HepG2 (cell line): ENCODE measurements around the gene EED. TPM values are rescaled to one million over a fixed set of nuclear protein-coding genes. Genes with fewer than 3 reads are reported as not detected.

Source experiments
- ATAC-seq: fragments of 200-7000 bp; cut with Tn5 transposase; 3 replicates; pipeline ENCODE4 v1.9.1; 2020; ENCODE audit warnings: mild to moderate bottlenecking, moderate library complexity
- BruUV-seq: library from RNA; stranded (reverse); fragments of 400-500 nt; replicated peaks from 2 replicates; lab custom pipeline; 2021; lab: Mats Ljungman, UMichigan
- CTCF ChIA-PET: fragments of 300-600 bp; formaldehyde crosslinking; extraction: SDS; loops from one replicate; lab custom pipeline; 2021; ENCODE audit warnings: low total read pairs, inconsistent platforms, low intra/inter-chr PET ratio; lab: Yijun Ruan, JAX
- POLR2A ChIA-PET: fragments of 350-600 bp; sonication (Branson Sonifier 250); formaldehyde crosslinking; loops from one replicate; lab custom pipeline; 2020; ENCODE audit warnings: antibody characterized with exemption, inconsistent platforms; lab: Yijun Ruan, JAX
- DNase-seq: peaks from one replicate; pipeline ENCODE4 v3.0.0-alpha.2; 2015; ENCODE audit warnings: low spot score
- FAIRE-seq: peaks from 3 replicates; lab custom pipeline; 2011; peaks lifted over from hg19 to GRCh38; lab: Jason Lieb, UNC
- H2AFZ ChIP-seq: one replicate; pipeline ENCODE4 v1.6.1; 2011; ENCODE audit warnings: low read length, inconsistent platforms
- H3K27ac ChIP-seq: fragments of 300-600 bp; 3 replicates; pipeline ENCODE4 v1.8.0; 2011; ENCODE audit warnings: mixed run types, mild to moderate bottlenecking, mixed read lengths, low read length, inconsistent platforms; ENCODE audit not compliant: insufficient read depth; ENCODE audit errors: extremely low read length
- H3K27me3 ChIP-seq, 2 experiments: fragments of 200-600 bp in 1 of 2; 2 replicates in 1 of 2; 3 replicates in 1 of 2; pipeline versions ENCODE4 v1.6.0 to v1.8.0; 2011; ENCODE audit warnings: low read length in 2 of 2, mild to moderate bottlenecking in 2 of 2, moderate library complexity in 2 of 2, inconsistent platforms in 1 of 2; ENCODE audit not compliant: insufficient read depth in 2 of 2, control insufficient read depth in 1 of 2
- H3K36me3 ChIP-seq, 2 experiments: fragments of 200-600 bp in 1 of 2; replicated peaks in 1 of 2; 2 replicates in 1 of 2; 3 replicates in 1 of 2; pipeline versions ENCODE4 v1.5.1 to v1.8.0; 2011; ENCODE audit warnings: low read length in 2 of 2, inconsistent platforms in 1 of 2; ENCODE audit not compliant: insufficient read depth in 2 of 2, control insufficient read depth in 1 of 2
- H3K4me1 ChIP-seq: 2 replicates; pipeline ENCODE4 v1.5.1; 2012; ENCODE audit warnings: low read length, inconsistent platforms; ENCODE audit not compliant: insufficient read depth
- H3K4me2 ChIP-seq: 2 replicates; pipeline ENCODE4 v1.6.0; 2011; ENCODE audit warnings: low read depth, low read length, inconsistent platforms
- H3K4me3 ChIP-seq, 3 experiments: fragments of 200-600 bp in 1 of 3; sonication (generic), shearing (Covaris generic) in 1 of 3; replicated peaks in 1 of 3; 2 replicates each; pipeline ENCODE4 v1.5.1; 2011 to 2016; ENCODE audit warnings: low read length in 3 of 3, inconsistent platforms in 2 of 3, low read depth in 2 of 3, mild to moderate bottlenecking in 2 of 3, control low read depth in 1 of 3, mixed read lengths in 1 of 3; ENCODE audit not compliant: insufficient read depth in 1 of 3
- H3K79me2 ChIP-seq: one replicate; pipeline ENCODE4 v1.6.1; 2011; ENCODE audit warnings: low read length, inconsistent platforms; ENCODE audit not compliant: insufficient read depth
- H3K9ac ChIP-seq: 2 replicates; pipeline ENCODE4 v1.6.0; 2011; ENCODE audit warnings: mild to moderate bottlenecking, low read depth, low read length, inconsistent platforms; ENCODE audit not compliant: insufficient read depth
- H3K9me3 ChIP-seq: 2 replicates; pipeline ENCODE4 v1.5.1; 2012; ENCODE audit warnings: mild to moderate bottlenecking, low read length
- H4K20me1 ChIP-seq: 2 replicates; pipeline ENCODE4 v1.6.0; 2011; ENCODE audit warnings: inconsistent platforms, mild to moderate bottlenecking, low read length, moderate library complexity; ENCODE audit not compliant: insufficient read depth
- GTF2F1 ChIP-seq: fragments of 150-350 bp; IDR thresholded peaks from 2 replicates; pipeline ENCODE4 v1.6.1; 2014; ENCODE audit warnings: low read length
- KMT2A ChIP-seq: sonication (generic); formaldehyde crosslinking; IDR thresholded peaks from 2 replicates; pipeline ENCODE4 v1.4.0; 2020; ENCODE audit warnings: missing genetic modification reagents
- NCOA5 ChIP-seq: sonication (generic); formaldehyde crosslinking; IDR thresholded peaks from 2 replicates; pipeline ENCODE4 v1.4.0; 2020; ENCODE audit warnings: missing genetic modification reagents
- PAF1 ChIP-seq: IDR thresholded peaks from 2 replicates; pipeline ENCODE4 v1.6.1; 2016; ENCODE audit warnings: missing genetic modification reagents, missing compliant biosample characterization
- PCBP2 ChIP-seq: fragments of 200-400 bp; formaldehyde crosslinking; optimal IDR thresholded peaks from 2 replicates; pipeline ENCODE3; 2018; ENCODE audit warnings: low read length, low read depth; ENCODE audit not compliant: poor library complexity, severe bottlenecking
- ZMYM4 ChIP-seq: sonication (generic); formaldehyde crosslinking; IDR thresholded peaks from 2 replicates; pipeline ENCODE4 v1.8.1; 2023; ENCODE audit warnings: mild to moderate bottlenecking, missing genetic modification reagents
- in situ Hi-C: cut with HindIII; loops from 2 replicates; pipeline ENCODE4 v1.10.0; 2017; ENCODE audit warnings: low pct_unique_long_range_greater_than_20kb; ENCODE audit not compliant: extremely low pct_ligation_motif_present
- intact Hi-C: fragments of 100-400 bp; cut with micrococcal nuclease; formaldehyde crosslinking; loops from one replicate; pipeline ENCODE4 v1.10.0; 2022; ENCODE audit not compliant: unreplicated experiment
- polyA plus RNA-seq, 8 experiments: library from polyadenylated mRNA; depleted of rRNA in 3 of 8; stranded (reverse) in 7 of 8; unstranded in 1 of 8; fragments of >200 nt; fragmentation: Illumina TruSeq in 4 of 8; extraction: Trizol in 4 of 8; gene quantifications; 2 replicates each; pipeline versions ENCODE4 v1.2.1 to v1.2.3, GENCODE V29; 2011 to 2016; ENCODE audit warnings: low read depth in 4 of 8, missing spikeins in 1 of 8, mixed read lengths in 1 of 8; ENCODE audit not compliant: insufficient read depth in 1 of 8
- total RNA-seq, 5 experiments: library from RNA; depleted of rRNA; stranded (reverse); fragments of >200 nt; fragmentation: Illumina TruSeq; extraction: Trizol; gene quantifications; 2 replicates each; pipeline ENCODE4 v1.2.3, GENCODE V29; 2016; ENCODE audit warnings: low read depth in 1 of 5
- TF ChIP-seq, protein P1 (sequence below): sonication (generic); formaldehyde crosslinking; IDR thresholded peaks from 2 replicates; pipeline ENCODE4 v1.4.0; 2020; ENCODE audit warnings: missing genetic modification reagents, borderline replicate concordance
- TF ChIP-seq, protein P2 (sequence below): sonication (generic); formaldehyde crosslinking; IDR thresholded peaks from 2 replicates; pipeline ENCODE4 v1.4.0; 2020; ENCODE audit warnings: missing genetic modification reagents
- TF ChIP-seq, protein P3 (sequence below): IDR thresholded peaks from 2 replicates; pipeline ENCODE4 v1.6.1; 2016; ENCODE audit warnings: missing compliant biosample characterization, missing genetic modification reagents, borderline replicate concordance
- TF ChIP-seq, protein P4 (sequence below): sonication (generic); formaldehyde crosslinking; IDR thresholded peaks from 2 replicates; pipeline ENCODE4 v1.4.0; 2020; ENCODE audit warnings: missing genetic modification reagents
- TF ChIP-seq, protein P5 (sequence below): sonication (generic); formaldehyde crosslinking; IDR thresholded peaks from 2 replicates; pipeline ENCODE4 v1.4.0; 2020; ENCODE audit warnings: missing genetic modification reagents

EED gene
- total and polyA plus RNA-seq, 2 of the 13 experiments (the other 11 are each of a cell fraction or from before 2014, with no cell fraction given): 11.0 to 28.4 TPM

DNA sequence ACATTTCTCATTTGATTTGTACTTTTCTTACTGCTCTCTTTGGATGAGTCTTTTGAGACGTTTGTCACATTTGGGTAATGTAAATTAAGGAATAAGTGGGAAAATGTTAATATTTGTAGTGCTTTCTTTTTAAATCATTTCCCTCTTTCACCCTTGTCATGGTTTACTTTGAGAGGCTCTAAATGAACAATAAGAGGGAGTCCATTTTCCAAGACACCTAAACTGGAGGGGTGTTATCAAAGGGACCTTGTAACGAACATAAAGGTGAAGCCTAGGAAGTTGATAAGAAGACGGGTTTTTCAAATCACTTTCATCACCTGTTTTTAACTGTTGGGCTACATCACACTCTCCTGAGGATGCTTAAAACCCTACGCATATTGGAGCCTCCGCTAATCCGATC is 12.1 kb downstream of the EED start (continued):
- TF ChIP-seq, protein P1, sequence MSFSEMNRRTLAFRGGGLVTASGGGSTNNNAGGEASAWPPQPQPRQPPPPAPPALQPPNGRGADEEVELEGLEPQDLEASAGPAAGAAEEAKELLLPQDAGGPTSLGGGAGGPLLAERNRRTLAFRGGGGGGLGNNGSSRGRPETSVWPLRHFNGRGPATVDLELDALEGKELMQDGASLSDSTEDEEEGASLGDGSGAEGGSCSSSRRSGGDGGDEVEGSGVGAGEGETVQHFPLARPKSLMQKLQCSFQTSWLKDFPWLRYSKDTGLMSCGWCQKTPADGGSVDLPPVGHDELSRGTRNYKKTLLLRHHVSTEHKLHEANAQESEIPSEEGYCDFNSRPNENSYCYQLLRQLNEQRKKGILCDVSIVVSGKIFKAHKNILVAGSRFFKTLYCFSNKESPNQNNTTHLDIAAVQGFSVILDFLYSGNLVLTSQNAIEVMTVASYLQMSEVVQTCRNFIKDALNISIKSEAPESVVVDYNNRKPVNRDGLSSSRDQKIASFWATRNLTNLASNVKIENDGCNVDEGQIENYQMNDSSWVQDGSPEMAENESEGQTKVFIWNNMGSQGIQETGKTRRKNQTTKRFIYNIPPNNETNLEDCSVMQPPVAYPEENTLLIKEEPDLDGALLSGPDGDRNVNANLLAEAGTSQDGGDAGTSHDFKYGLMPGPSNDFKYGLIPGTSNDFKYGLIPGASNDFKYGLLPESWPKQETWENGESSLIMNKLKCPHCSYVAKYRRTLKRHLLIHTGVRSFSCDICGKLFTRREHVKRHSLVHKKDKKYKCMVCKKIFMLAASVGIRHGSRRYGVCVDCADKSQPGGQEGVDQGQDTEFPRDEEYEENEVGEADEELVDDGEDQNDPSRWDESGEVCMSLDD (CRISPR knock-in tag): no peak
- TF ChIP-seq, protein P2, sequence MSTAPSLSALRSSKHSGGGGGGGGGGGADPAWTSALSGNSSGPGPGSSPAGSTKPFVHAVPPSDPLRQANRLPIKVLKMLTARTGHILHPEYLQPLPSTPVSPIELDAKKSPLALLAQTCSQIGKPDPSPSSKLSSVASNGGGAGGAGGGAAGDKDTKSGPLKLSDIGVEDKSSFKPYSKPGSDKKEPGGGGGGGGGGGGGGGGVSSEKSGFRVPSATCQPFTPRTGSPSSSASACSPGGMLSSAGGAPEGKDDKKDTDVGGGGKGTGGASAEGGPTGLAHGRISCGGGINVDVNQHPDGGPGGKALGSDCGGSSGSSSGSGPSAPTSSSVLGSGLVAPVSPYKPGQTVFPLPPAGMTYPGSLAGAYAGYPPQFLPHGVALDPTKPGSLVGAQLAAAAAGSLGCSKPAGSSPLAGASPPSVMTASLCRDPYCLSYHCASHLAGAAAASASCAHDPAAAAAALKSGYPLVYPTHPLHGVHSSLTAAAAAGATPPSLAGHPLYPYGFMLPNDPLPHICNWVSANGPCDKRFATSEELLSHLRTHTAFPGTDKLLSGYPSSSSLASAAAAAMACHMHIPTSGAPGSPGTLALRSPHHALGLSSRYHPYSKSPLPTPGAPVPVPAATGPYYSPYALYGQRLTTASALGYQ (CRISPR knock-in tag): no peak
- TF ChIP-seq PCBP2 (no peak), KMT2A (CRISPR knock-in tag) (no peak), PAF1 (CRISPR knock-in tag) (no peak)
- TF ChIP-seq, protein P3, sequence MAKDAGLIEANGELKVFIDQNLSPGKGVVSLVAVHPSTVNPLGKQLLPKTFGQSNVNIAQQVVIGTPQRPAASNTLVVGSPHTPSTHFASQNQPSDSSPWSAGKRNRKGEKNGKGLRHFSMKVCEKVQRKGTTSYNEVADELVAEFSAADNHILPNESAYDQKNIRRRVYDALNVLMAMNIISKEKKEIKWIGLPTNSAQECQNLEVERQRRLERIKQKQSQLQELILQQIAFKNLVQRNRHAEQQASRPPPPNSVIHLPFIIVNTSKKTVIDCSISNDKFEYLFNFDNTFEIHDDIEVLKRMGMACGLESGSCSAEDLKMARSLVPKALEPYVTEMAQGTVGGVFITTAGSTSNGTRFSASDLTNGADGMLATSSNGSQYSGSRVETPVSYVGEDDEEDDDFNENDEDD (CRISPR knock-in tag): no peak

DNA sequence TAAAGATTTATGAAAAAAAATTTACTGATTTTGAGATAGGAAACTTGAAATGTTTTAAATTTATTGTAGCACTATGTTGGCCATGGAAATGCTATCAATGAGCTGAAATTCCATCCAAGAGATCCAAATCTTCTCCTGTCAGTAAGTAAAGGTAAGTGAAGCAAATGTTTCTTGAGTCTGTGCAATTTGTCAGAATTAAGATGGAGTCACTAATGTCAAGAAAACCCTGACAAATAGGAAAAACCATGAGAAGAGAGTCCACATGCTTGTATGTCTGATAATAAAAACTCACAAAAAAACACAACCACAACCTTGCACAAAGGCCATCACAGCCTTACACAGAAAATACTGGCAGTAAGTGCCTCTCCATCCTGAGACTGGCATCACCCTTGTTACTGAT is 12.9 kb downstream of the EED start:
- ChIA-PET CTCF (no interaction called here), POLR2A (no interaction called here)
- intact Hi-C loops (no loop called here), in situ Hi-C loops (loop anchor here (25.0 kb wide), 1 partner anchor 620 kb away; the partner anchor contains the start of genes DLG2, TMEM126A and TMEM126B)
- peaks cover 6% of the 10 kb centered on the region for H3K4me1 ChIP-seq
- FAIRE-seq: no peak
- H3K4me3 ChIP-seq: no peak overlapping the region
- H3K36me3 ChIP-seq: peaks cover 4 to 41% of the 10 kb centered on the region in 2 experiments
- no peaks in the 10 kb centered on the region for H3K27me3 ChIP-seq
- TF ChIP-seq ZMYM4 (CRISPR knock-in tag) (no peak), GTF2F1 (no peak), NCOA5 (CRISPR knock-in tag) (no peak)
- TF ChIP-seq, protein P4, sequence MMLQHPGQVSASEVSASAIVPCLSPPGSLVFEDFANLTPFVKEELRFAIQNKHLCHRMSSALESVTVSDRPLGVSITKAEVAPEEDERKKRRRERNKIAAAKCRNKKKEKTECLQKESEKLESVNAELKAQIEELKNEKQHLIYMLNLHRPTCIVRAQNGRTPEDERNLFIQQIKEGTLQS: no peak
- TF ChIP-seq, protein P5, sequence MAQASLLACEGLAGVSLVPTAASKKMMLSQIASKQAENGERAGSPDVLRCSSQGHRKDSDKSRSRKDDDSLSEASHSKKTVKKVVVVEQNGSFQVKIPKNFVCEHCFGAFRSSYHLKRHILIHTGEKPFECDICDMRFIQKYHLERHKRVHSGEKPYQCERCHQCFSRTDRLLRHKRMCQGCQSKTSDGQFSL (CRISPR knock-in tag): no peak
- H3K9ac ChIP-seq: no peak overlapping the region
- no TSS peak for BruUV-seq
- DNase-seq: no peak
- no peak overlapping the region for H3K4me2 ChIP-seq
- no peaks in the 10 kb centered on the region for H4K20me1 ChIP-seq
- H3K27ac ChIP-seq: no peak overlapping the region
- no peak for ATAC-seq
- no peaks in the 10 kb centered on the region for H3K9me3 ChIP-seq
- H2AFZ ChIP-seq: no peak overlapping the region
- H3K79me2 ChIP-seq: peaks cover 20% of the 10 kb centered on the region
